PC-9 (cell line): ENCODE results near the gene S100B. TPM values are rescaled to one million over a fixed set of nuclear protein-coding genes. Genes with fewer than 3 reads are reported as not detected.

ENCODE experiments used
- BruUV-seq: library from RNA; stranded (reverse); fragments of 400-500 nt; replicated peaks from 2 replicates; lab custom pipeline; 2021; lab: Mats Ljungman, UMichigan
- CTCF ChIA-PET: fragments of 300-600 bp; sonication (Branson Sonifier 250); formaldehyde crosslinking; loops from one replicate; lab custom pipeline; 2022; ENCODE audit warnings: antibody characterized with exemption; lab: Charles Lee
- POLR2A ChIA-PET: fragments of 300-600 bp; sonication (Branson Sonifier 250); formaldehyde crosslinking; loops from one replicate; lab custom pipeline; 2022; ENCODE audit warnings: antibody characterized with exemption; ENCODE audit not compliant: unreplicated experiment; lab: Charles Lee
- DNase-seq, 2 experiments: peaks; one replicate each; pipeline versions ENCODE4 v3.0.0 to v3.0.0-alpha.2; 2015 to 2022; ENCODE audit warnings: mixed read lengths in 1 of 2
- H2AFZ ChIP-seq: fragments of 200-600 bp; sonication (generic); 2 replicates; pipeline ENCODE4 v1.8.1; 2017; ENCODE audit warnings: antibody characterized with exemption
- H3F3A ChIP-seq: fragments of 200-600 bp; sonication (generic); 2 replicates; pipeline ENCODE4 v1.8.1; 2017; ENCODE audit warnings: antibody characterized with exemption, mild to moderate bottlenecking, low read depth; ENCODE audit not compliant: insufficient read depth
- H3K27ac ChIP-seq: fragments of 200-600 bp; sonication (generic); 2 replicates; pipeline ENCODE4 v1.6.1; 2016; ENCODE audit warnings: mixed run types
- H3K27me3 ChIP-seq: fragments of 200-600 bp; sonication (generic); 2 replicates; pipeline ENCODE4 v1.6.1; 2016; ENCODE audit warnings: low read depth, mixed run types; ENCODE audit not compliant: insufficient read depth
- H3K36me3 ChIP-seq: fragments of 200-600 bp; sonication (generic); 2 replicates; pipeline ENCODE4 v1.6.1; 2016; ENCODE audit warnings: low read depth, mixed run types
- H3K4me1 ChIP-seq: fragments of 200-600 bp; sonication (generic); replicated peaks from 2 replicates; pipeline ENCODE4 v1.6.1; 2016; ENCODE audit warnings: mixed run types; ENCODE audit not compliant: insufficient read depth
- H3K4me2 ChIP-seq: fragments of 200-600 bp; sonication (generic); 2 replicates; pipeline ENCODE4 v1.6.1; 2017; ENCODE audit warnings: mixed run types
- H3K4me3 ChIP-seq: fragments of 200-600 bp; sonication (generic); 2 replicates; pipeline ENCODE4 v1.6.1; 2016; ENCODE audit warnings: mixed run types
- H3K79me2 ChIP-seq: fragments of 200-600 bp; sonication (generic); 2 replicates; pipeline ENCODE4 v1.6.1; 2017; ENCODE audit warnings: low read depth, mixed run types
- H3K9me2 ChIP-seq: fragments of 200-600 bp; sonication (generic); 2 replicates; pipeline ENCODE4 v1.8.1; 2017; ENCODE audit warnings: mild to moderate bottlenecking; ENCODE audit not compliant: insufficient read depth
- H3K9me3 ChIP-seq: fragments of 200-600 bp; sonication (generic); 2 replicates; pipeline ENCODE4 v1.8.1; 2016; ENCODE audit warnings: low read depth; ENCODE audit not compliant: insufficient read depth
- H4K20me1 ChIP-seq: fragments of 200-600 bp; sonication (generic); 2 replicates; pipeline ENCODE4 v1.8.1; 2017; ENCODE audit not compliant: insufficient read depth
- EZH2 ChIP-seq: fragments of 200-600 bp; sonication (generic); IDR thresholded peaks from 2 replicates; pipeline ENCODE4 v1.8.0; 2017; ENCODE audit warnings: antibody characterized with exemption, low read depth
- intact Hi-C: fragments of 100-400 bp; cut with micrococcal nuclease; formaldehyde crosslinking; loops from one replicate; pipeline ENCODE4 v1.10.0; 2022; ENCODE audit not compliant: unreplicated experiment
- total RNA-seq: library from RNA; stranded (reverse); gene quantifications from 2 replicates; pipeline ENCODE4 v1.2.3, GENCODE V29; 2021
- TF ChIP-seq, protein P1 (sequence below): fragments of 200-600 bp; sonication (generic); conservative IDR thresholded peaks from 2 replicates; pipeline ENCODE4 v1.6.1; 2017; ENCODE audit warnings: mixed run types, antibody characterized with exemption, mild to moderate bottlenecking, moderate library complexity

The S100B gene
- total RNA-seq, 1 experiment from 2014 or later: not detected

- TF ChIP-seq, protein P1, sequence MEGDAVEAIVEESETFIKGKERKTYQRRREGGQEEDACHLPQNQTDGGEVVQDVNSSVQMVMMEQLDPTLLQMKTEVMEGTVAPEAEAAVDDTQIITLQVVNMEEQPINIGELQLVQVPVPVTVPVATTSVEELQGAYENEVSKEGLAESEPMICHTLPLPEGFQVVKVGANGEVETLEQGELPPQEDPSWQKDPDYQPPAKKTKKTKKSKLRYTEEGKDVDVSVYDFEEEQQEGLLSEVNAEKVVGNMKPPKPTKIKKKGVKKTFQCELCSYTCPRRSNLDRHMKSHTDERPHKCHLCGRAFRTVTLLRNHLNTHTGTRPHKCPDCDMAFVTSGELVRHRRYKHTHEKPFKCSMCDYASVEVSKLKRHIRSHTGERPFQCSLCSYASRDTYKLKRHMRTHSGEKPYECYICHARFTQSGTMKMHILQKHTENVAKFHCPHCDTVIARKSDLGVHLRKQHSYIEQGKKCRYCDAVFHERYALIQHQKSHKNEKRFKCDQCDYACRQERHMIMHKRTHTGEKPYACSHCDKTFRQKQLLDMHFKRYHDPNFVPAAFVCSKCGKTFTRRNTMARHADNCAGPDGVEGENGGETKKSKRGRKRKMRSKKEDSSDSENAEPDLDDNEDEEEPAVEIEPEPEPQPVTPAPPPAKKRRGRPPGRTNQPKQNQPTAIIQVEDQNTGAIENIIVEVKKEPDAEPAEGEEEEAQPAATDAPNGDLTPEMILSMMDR: no peak
- TF ChIP-seq EZH2: no peak
- BruUV-seq: no TSS peak
- DNase-seq: no peak
- peaks cover 26% of the 10 kb centered on the region for H3K79me2 ChIP-seq
- no peaks in the 10 kb centered on the region for H3F3A ChIP-seq
- H3K4me1 ChIP-seq: peaks cover 14% of the 10 kb centered on the region
- peak overlapping the region; percentile 77 for H2AFZ ChIP-seq
- H3K9me2 ChIP-seq: no peaks in the 10 kb centered on the region
- intact Hi-C loops: no loop called here
- peak overlapping the region; percentile 81 for H3K4me2 ChIP-seq
- H3K27me3 ChIP-seq: no peaks in the 10 kb centered on the region
- H3K9me3 ChIP-seq: no peaks in the 10 kb centered on the region
- CTCF ChIA-PET: no interaction called here
- POLR2A ChIA-PET: interaction anchor here (0.5 to 0.6 kb wide), 2 partner anchors 34 to 486 kb away, joined by 3 to 6 read pairs; no protein-coding TSS in a partner anchor
- H3K36me3 ChIP-seq: no peaks in the 10 kb centered on the region
- peak overlapping the region; percentile 91 for H3K27ac ChIP-seq
- no peaks in the 10 kb centered on the region for H4K20me1 ChIP-seq
- H3K4me3 ChIP-seq: peak overlapping the region; percentile 96
These were observed 31.3 kb upstream of the S100B start for GRCh38 chr21:46636181-46636512.

DNA sequence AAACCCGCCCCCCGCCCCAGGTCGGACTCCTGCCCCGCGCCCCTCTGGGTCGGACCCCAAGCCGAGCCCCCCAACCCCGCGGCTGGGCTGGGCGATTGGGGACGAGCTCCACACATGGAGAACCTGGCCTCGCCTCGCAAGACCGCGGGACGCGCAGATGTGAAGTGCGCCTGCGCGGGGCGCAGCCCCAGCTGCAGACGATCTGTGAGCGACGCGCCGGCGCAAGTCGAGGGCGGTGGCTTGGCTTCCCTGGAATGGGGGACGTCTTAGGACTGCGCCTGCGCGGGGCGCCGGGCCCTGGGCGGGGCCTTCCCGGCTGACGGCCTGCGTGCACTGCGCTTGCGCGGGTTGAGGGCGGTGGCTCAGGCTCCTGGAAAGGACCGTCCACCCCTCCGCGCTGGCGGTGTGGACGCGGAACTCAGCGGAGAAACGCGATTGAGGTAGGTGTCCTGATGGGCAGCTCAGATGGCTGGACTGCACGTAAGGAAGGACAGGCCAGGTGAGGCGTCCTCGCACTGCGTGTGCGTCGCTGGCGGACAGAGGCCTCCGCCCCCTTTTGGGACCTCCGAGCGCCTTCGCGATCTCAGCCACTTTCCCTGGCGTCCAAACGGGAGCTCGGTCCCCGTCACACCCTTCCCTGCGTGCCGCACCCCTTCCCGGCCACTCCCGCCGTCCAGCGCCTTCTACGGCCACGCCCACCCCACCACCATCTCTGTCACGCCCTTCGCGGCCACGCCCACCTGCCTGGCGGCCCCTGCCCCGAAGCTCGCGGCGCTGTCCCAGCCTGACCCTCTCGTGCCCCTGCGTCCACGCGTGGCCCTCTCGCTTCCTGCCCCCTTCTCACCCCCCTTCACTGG is 30.7 kb upstream of the S100B start, which contains the start of gene PRMT2:
Gene PRMT2, plus strand, starts transcription at position 351 of the 857 bp plus-strand sequence. CDS start 1,278 bp downstream, outside the sequence.
- peak within 1 kb of the TSS; percentile 81 for H3K4me2 ChIP-seq
- intact Hi-C loops: no loop called here
- H2AFZ ChIP-seq: peak within 1 kb of the TSS; percentile 82
- H3K36me3 ChIP-seq: no peaks in the 10 kb centered on the region
- TF ChIP-seq EZH2: no peak
- TF ChIP-seq, protein P1: no peak
- no peaks in the 10 kb centered on the region for H3F3A ChIP-seq
- H3K27me3 ChIP-seq: no peaks in the 10 kb centered on the region
- peaks cover 26% of the 10 kb centered on the region for H3K79me2 ChIP-seq
- no peaks in the 10 kb centered on the region for H4K20me1 ChIP-seq
- no peaks in the 10 kb centered on the region for H3K9me2 ChIP-seq
- peak within 1 kb of the TSS; percentile 91 for H3K27ac ChIP-seq
- no peaks in the 10 kb centered on the region for H3K9me3 ChIP-seq
- ChIA-PET POLR2A (interaction anchor here (0.5 to 0.7 kb wide), 3 partner anchors 34 to 486 kb away, joined by 3 to 6 read pairs (median 3); no protein-coding TSS in a partner anchor), CTCF (interaction anchor here (0.6 kb wide), 1 partner anchor 9 kb away, joined by 4 read pairs; no protein-coding TSS in a partner anchor)
- peak; percentile 72 to 97 for DNase-seq
- no TSS peak for BruUV-seq
- peak within 1 kb of the TSS; percentile 96 for H3K4me3 ChIP-seq
- peaks cover 14% of the 10 kb centered on the region for H3K4me1 ChIP-seq

- Histone ChIP-seq H3F3A (no peaks in the 10 kb centered on the region), H2AFZ (peak overlapping the region; percentile 78), H3K27me3 (no peaks in the 10 kb centered on the region), H3K4me1 (peaks cover 14% of the 10 kb centered on the region), H3K4me2 (peak overlapping the region; percentile 78), H3K4me3 (peak overlapping the region; percentile 96), H4K20me1 (no peaks in the 10 kb centered on the region), H3K9me2 (no peaks in the 10 kb centered on the region), H3K36me3 (no peaks in the 10 kb centered on the region), H3K9me3 (no peaks in the 10 kb centered on the region), H3K27ac (peak overlapping the region; percentile 91), H3K79me2 (peaks cover 26% of the 10 kb centered on the region)
- BruUV-seq: TSS peak; percentile 91
- ChIA-PET CTCF (interaction anchor here (0.6 kb wide), 1 partner anchor 10 kb away, joined by 4 read pairs; no protein-coding TSS in a partner anchor), POLR2A (interaction anchor here (0.7 kb wide), 1 partner anchor 33 kb away, joined by 4 read pairs; no protein-coding TSS in a partner anchor)
- peak in 1 of 2 experiments; percentile 44 for DNase-seq
- intact Hi-C loops: no loop called here
- TF ChIP-seq EZH2: no peak
- TF ChIP-seq, protein P1: no peak
These were observed 30.1 kb upstream of the S100B start for GRCh38 chr21:46634966-46635323.
